ENCODE measurements around the gene GNB1L.

The GNB1L gene

DNA sequence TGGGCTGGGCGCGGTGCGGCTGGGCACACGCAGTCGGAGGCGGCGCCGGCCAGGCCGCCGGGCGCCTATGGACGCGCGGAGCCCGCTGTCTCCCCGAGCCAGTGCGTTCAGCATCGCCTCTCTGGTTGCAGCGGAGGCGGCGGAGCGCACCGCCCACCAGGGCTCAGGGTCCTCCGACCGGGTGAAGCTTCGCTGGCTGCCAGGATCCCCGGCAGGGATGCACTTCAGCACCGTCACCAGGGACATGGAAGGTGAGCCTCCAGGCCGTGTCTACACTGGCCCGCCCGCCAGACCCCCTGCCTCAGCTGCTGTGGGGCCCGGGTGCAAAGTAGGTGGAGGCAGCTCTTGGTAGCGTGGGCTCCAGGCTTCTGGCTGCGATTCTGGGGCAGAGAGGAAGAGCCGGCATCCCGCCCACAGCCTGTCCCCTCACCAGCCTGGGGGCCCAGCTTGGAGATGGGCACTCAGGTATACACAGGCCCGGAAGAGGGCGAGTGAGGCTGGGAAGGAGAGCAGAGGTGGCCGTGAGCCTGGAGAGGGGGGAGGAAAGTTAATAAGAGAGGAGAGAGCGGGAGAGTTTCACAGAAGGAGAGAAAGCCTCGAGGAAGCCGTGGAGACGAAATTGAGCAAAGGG lies 95.1 kb downstream of the GNB1L start:
- no peak for DNase-seq

DNA sequence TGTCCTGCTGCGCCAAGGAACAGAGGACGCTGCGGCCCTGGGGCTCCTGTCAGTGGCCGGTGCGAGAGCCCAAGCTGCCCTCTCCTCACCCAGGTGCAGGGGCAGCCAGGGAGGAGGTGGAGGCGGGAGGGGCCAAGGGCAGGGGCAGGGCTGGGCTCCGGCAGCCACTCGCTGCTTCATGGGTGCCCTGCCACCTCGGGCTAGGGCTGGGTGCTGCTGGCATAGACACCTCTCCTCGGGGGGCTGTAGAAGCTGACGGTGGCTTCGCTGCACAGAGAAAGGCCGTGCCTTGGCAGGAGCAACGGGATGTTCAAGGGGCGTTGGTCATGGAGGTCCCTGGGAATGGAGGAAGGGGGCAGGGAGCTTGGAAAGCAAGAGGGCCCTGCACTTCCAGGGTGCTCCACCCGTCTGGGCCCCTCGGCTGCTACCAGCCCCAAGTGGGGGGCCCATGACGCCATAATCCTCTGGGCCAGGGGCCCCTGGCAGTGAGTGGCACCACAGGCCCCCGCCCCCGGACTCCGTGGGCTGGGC lies 95.7 kb downstream of the GNB1L start:
- DNase-seq, result no peak

DNA sequence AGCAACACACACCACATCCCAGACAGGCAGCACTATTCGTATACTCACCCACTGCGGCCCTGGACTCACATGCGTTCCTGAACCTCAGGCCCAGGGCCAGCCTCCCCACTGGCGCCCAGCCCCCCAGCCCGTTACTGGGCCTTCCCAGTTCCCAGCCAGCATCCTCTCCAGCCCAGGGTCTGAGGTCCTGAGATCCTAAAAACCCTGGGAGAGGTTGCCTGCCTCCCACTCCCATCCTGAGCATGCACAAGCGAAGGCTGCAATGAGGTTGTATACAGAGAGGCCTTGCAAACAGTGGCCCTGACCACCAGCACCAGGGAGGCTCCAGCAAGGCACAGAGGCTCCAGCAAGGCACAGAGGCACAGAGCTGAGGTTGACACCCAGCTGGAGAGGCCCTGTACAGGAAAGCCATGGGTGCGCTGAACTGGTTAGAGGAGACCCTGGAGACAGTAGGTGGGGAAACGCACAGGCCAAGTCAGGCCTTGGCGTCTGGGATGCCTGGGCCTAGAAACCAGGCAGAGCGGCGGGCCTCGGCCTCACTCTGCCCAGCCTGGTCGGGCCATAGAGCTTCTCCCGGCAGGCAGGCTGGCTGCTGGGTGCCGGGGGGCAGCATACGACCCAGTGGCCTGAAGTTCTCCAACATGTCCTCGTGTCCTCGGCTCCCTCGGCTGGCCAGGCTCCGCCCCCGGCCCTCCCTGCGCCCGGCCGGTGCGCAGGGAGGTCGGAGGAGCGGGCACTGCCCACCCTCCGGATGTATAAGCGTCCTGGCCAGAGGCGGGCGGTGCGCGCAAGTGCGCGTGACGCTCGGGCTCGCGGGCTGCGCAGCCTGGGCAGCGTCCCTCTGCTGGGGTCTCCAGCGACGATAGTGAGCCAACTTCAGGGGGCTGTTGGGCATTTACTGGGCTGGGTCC lies 96.4 kb downstream of the GNB1L start:
- DNase-seq, result no peak

DNA sequence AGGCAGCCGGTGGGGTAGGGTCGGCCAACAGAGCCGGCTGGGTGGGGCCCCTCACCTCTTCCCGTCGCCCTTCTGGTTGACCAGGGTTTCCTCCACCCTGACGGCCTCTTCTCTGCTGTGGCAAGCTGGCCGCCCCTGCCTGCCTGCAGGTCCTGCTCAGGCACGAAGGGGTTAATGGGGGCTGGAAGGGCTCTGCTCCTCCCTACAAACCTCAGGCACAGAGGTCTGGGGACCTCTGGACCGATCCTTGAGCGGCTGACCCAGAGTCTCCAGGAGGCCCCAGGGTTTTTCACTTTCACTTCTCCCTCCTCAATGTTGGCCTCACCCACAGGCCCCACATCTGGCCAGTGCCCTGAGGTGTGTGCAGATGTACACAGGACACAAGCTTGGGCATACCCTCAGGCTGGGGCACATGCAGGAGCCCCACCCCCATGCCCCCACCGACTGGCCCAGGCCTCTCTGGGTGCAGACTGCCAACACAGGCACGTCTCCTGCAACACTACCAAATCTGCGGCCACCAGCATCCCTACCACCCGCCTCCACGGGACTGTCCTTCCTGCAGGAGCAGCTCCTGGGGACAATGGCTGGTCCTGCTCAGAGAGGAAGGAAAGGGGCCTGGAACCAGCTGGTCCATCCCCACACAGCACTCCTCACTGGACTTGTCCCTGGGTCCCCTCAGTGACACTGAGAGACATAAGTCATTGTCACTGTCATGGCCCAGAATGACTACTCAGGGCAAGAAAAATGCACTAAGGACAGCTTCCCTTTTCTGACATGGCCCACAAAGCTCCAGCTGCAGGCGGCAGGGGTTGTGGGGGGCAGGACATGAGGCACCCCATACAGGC lies 97.3 kb downstream of the GNB1L start:
- no peak for DNase-seq

DNA sequence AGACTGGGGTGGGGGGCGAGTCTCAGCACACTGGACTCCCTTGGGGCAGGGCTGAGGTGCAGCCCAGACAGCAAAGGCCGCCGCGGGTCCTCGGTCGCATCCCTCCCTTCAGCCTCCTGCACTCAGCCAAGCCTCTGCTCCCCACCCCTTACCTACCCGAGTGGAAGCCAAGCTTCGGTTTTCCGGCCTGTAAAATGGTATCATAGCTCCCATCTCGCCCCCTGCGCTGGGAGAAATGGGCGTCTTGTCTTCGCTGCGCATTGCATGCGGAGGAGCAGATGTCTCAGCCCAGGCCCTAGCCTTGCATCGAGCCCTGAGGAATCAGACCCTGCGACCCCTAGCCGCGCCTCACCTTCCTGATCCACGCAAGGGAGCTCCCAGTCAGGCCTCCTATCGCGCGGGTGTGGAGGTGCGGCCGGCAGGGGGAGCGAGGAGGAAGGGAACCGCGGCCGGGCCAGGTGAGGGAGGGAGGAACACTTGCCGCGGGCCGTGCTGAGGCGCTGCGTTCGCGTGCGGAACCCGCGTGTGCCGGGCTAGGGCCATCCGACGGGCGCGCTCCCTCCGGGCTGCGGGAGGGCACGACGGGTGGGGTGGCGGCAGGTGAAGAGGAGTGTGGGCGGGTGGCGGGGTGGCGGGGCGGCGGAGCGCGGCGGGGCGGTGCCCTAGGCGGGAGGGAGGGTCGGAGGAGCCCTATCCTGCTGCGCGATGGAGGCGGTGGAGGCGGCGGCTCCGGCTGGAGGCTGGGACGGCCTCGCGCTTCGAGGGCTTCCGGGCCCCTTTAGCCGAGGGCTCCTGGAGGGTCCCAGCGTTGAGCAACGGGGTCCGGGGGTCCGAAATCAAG lies 98.2 kb downstream of the GNB1L start:
- DNase-seq, result peak; percentile 57 to 73 (median 61)

DNA sequence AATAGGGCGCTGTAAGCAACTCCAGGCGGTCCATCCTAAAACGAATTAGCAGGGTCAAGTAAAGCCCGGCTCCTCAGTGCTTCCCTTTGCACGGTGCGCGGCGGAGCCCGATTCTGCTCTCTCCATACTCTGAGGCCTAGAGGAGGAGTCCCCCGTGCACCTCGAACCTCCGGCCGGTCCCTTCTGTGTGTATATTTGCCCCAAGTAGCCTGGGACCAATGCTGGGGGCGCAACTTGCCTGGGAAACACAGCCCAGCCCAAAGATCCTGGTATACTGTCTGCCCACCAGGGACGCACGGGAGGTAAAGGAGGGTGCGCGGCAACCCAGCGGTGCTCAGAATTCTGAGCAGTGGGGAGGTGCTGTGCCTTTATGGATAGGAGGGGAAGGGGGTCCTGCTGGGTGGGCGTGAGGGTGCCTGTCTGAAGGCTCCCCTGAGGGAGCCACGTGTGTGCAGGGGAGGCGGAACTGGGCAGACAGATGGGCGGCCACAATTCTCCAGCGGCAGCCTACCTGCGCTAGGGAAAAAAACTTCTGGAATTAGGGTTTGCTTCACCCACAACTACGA lies 98.9 kb downstream of the GNB1L start:
- DNase-seq, result no peak

DNA sequence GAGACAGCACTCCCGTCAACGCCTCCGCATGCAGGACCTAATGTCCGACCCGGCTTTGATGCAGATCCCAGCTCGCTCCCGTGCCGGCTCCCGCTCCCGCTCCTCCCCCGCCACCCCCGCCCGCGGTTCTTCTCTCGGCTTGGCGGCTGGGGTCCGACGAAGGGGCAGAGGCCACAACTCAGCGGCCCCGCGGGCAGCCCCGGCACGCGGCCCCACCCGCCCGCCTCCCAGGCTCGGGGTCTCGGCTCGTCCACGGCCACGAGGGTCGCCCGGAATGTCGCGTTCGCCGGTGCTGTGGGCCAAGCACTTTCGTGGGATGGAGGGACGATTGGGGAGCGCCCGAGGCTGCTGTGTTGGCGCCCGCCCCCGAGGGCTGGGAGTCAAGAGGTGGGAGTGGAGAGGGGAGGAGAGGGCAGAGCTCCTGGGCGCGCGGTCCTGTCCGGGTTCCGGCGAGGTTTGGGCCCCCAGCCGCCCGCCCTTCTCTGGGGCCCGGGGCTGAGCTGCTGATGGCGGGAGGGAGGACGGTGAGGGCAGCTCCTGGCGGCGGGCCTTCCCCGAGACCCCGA lies 99.4 kb downstream of the GNB1L start:
- DNase-seq, result no peak

DNA sequence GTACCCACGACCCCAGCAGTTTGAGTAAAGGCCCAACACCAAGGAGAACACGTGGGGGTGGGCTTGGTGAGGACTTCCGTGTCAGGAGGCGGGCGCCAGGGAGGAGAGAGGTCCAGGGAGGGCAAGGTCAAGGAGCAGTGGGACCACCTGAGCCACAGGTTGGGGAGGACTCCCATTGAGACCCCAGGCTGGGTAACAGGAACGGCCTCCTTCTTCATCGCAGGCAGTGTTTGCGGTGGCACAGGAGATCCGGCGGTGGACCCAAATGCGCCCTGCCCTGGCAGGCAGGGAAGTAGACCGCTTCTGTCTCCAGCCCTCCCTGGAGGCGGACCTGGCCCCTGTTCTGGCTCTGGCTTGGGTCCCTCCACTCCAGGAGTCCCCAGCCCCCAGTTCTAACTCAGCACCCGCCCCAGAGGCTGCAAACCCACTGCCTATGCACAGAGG lies 100.0 kb downstream of the GNB1L start:
- no peak for DNase-seq

DNA sequence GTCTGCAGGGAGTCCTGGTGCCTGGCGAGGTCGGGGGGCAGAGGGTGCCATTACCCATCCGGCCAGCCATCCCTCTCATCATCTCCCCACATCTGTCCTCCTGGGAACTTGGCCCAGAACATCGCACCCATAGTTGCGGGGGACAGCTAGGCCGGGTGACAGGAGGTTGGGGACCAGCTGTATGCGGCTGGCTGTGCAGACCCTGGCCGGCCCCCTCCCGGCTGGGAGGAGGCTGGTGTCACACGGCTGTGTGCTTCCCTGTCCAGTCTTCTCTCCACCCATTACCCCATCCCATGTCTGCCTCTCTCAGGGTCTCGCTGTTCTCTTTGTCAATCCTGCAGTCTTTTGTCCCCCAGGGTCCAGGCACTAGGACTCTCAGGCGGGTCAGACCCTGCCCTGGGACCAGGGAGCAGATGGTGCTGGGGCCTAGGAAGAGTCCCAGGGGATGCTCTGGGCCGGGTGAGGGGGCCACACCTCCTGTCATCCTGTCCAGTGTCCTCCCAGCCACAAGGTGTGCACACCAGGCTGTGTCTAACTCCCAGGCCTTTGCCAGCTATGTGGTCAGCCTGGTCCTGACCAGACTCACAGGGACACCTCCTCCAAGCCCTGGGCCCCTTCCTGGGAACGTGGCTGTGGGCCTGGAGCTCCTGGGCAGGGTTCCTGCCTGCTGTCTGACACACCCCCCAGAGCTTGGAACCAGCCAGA lies 100.5 kb downstream of the GNB1L start:
- DNase-seq, result no peak

DNA sequence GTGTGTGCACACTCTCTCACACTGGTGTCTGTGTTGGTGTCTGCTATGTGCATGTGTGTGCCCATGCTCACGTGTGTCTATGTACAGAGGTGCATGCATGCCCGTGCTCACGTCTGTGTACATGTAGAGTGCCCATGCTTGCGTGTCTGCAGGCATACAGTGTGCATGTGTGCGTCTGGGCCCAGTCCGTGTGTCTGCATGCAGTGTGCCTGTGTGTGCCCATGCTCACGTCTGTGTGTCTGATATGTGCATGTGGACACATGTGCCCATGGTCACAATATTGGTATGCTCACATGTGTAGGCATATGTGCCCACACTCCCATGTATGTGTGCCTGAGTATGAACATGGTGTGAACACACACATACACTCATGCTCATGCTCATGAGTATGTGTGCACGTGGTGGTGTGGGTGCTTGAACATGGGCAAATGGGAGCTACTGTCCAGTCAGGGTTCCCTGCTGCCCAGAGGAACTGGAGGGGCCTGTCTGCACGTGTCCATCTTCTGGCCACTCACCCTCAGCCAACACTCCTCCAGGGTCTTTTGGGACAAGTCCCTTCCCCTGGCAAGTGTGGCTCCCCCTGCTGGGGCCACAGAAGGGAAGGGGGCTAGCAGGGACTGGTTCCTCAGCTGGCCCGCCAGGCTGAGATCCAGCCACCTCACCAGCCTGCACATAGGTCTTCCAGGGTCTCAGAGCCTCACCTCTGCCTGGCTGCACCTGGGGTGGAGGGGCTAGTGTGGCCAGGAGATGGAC lies 101.4 kb downstream of the GNB1L start:
- DNase-seq, result no peak

DNA sequence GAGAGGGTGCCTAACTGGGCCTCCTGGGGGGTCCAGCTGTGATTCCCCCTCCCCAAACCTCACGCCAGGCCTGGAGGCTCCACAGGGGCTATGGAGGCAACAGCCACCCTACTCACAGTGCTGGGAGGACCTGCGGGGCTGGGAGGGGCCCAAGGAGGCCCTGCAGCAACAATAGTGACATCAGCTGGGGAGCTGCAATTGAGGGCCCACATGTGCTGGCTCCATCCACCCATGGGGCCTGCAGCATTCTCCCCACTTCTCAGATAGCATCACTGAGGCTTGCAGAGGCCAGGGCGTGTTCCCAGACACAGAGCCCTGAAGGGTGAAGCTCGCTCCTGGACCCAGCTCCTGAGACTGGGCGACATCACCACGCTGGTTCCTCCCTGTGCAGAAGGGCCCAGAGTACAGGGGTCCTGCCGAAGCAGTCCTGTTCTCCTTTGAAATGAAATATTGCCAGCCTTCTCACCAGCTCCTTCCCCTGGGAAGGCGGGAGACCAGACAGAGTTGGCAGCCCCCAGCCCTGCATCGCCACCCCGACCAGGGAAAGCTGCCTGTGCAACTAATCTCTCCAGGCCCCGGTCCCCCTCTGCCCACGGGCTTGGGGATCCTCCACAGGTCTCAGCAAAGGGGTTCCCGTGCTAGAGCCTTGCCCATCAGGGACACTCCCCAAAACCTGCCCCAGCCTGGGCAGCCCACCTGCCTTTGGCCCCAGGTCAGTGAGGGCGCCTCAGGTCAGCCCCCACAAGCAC lies 103.0 kb downstream of the GNB1L start:
- no peak for DNase-seq

DNA sequence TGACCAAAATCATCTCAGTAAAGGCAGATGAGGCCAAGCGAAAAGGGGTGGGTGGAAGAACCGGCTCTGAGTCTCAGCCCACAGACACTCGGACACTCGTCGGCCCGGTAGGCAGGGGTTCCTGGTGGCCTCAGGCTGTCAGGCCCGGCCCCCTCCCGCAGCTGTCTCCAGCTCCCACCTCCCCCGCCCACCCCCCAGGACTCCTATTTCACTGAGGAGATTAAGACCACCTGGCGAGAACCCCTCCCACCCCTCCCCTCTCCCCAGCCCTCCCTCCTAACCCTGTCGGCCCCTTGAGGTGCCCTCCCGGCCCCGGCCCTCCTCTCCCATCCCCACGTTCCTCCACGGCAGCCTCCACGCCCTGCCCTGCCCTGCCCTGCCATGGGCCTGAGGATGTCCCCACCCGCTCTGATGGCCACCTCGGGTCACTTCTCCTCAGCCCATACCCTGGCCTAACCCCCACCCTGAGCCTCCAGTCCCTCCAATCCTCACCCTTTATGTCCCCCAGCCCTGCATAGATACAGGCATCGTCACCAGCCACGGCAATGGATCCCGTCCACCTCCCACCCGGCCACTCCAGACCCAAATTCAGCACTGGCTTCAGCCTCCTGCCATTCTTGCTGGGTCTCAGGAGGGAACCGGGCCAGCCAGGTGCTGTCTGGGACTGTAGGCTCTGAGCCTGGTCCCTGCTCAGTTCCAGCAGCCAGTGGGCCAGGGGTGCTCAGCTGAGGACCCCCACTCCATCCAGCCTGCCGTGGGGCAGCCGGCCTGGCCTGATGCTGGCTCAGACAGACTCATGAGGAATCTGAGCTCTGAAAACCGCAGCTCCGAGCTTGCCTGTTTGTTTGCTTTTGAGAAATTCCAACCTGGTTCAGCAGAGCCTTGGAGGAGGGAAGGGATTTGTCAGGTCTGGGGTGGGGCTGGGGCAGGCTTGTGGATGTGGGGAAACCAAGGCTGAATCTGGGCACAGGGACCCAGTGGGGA lies 103.9 kb downstream of the GNB1L start:
- DNase-seq, result no peak

DNA sequence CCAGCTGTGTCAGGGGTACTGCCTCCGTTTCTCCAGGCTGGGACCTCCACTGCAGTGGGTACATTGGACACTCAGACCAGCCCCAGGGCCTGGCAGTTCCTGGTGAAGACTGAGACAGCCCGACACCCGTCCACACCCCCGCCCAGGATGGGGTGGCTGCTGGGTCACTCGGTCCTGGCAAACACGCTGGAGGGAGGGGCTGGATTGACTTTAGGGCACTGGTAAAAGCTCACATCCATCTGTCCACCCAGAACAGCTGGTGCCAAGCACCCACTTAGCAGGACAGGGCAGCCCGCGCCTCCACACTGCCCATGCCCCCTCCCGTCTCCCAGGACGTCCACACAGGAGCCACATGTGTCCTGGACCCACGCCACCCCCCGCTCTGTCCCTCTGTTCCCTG lies 104.8 kb downstream of the GNB1L start:
- DNase-seq, result no peak

DNA sequence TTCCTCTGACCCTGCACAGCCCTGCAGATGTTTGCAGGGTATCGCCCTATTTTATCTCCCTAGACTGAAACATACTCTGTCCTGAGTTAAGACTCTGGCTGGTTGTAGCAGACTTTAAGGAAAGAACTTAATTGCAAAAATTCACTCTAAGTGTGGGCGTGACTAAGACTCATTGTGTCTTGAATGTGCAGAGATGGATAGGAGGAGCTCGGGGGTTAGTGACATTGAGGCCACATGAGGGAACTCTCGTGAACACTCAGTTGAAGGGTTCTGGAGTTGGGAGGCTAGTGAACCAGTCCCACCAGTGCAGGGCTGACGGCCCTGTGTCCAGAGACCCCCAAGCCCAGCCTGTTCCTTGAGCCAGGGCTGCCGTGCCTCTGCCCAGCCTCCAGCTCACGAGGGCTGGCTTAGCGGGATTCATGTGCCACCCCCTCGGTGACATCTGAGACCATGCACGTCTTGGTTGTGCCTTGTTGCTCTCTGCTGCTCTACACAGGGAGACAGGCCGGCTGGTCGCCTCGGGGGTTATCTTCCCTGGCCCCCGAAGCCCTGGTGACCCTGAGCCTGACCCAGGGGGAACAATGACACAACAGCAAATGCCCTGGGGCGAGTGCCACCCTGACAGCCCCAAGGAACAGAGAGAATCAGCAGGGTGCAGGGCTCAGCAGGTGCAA lies 105.5 kb downstream of the GNB1L start:
- DNase-seq, result no peak

DNA sequence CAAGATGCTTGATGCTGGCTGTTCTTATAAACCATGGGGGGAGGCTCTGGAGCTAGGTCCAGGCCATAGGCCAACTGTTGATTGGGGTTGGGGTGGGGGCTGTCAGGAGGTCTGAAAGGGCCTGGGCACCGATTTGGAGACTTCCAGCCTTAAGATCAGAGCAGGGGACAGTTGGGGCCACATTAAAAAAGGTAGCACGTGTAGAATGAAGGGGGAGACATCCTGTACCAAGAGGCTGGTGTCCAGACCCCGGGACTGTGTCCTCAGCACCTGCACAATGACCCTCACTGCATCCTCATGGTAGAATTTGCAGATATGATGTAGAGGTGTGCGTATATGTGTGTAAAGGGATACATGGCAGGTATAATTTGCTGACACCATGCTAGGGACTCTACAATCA lies 106.5 kb downstream of the GNB1L start:
- DNase-seq, result no peak

DNA sequence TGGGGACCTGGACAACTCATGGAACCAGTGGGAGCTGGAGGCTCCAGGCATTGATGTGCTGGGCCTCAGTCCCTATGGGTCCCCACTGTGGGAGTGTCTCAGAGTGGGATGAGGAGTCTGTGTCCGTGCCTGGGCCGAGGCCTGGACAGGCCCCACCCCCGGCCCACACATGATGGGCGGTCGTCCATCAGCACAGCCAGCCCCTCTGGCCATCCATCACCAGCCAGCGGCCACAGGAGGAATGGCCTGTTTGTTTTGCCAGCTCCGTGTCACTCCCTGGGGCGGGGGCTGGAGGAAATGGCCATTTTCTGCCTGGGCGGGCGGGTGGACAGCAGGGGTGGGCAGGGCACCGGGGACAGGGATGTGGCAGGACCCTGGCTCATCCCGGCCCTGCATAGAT lies 107.1 kb downstream of the GNB1L start:
- no peak for DNase-seq

DNA sequence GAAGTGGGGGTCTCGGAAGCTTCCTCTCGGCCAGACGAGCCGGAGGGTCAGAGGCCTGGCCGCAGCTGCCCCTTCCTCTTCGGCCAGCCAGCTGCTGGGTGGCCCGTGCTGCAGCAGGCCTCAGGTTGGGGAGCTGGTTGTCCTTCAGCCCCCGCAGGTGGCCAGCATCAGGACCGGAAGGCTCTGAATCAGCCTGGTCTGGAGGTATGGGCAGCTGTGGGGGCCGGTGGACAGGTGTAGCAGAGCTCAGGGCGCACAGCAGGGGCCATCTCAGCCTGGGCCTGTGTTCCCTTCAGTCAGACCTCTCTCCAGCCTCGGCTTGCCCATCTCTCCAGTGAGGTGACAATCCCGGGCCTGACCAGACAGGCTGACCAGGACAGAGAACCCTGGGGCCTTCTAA lies 107.9 kb downstream of the GNB1L start:
- DNase-seq, result no peak

Measured in T-helper 1 cell (primary cell).